Ammon's horn (tissue), 1 donor: Measurements from ENCODE around the gene NEDD1.

Experiments used
- DNase-seq: peaks from one replicate; pipeline ENCODE4 v3.0.0-alpha.2; 2016; ENCODE audit warnings: low spot score

NEDD1 gene

GRCh38 chr12:96906849-96907670 lies at the start of gene NEDD1:
Gene NEDD1, plus strand, starts transcription at chr12:96907257. Its CDS starts 2,503 bp downstream, at chr12:96909760.
- peak; percentile 85 for DNase-seq

- DNase-seq: no peak
These were observed 48.9 kb upstream of the NEDD1 start for GRCh38 chr12:96858162-96858561.

GRCh38 chr12:96861656-96862055 lies 45.4 kb upstream of the NEDD1 start:
- peak; percentile 19 for DNase-seq

- DNase-seq: no peak
These were observed 44.7 kb upstream of the NEDD1 start for GRCh38 chr12:96862326-96862725.

- DNase-seq: no peak
These were observed 42.7 kb upstream of the NEDD1 start for GRCh38 chr12:96864335-96864734.

GRCh38 chr12:96866801-96867590 lies 40.1 kb upstream of the NEDD1 start:
- DNase-seq: no peak

- no peak for DNase-seq
These were observed 36.1 kb upstream of the NEDD1 start for GRCh38 chr12:96870946-96871345.

GRCh38 chr12:96872961-96873360 lies 34.1 kb upstream of the NEDD1 start:
- no peak for DNase-seq

GRCh38 chr12:96874211-96874610 lies 32.8 kb upstream of the NEDD1 start:
- no peak for DNase-seq

GRCh38 chr12:96876966-96877365 lies 30.1 kb upstream of the NEDD1 start:
- DNase-seq: no peak

- DNase-seq: no peak
These were observed 28.4 kb upstream of the NEDD1 start for GRCh38 chr12:96878704-96879103.

GRCh38 chr12:96879301-96879700 lies 27.8 kb upstream of the NEDD1 start:
- DNase-seq: no peak

- no peak for DNase-seq
These were observed 26.8 kb upstream of the NEDD1 start for GRCh38 chr12:96880220-96880619.

GRCh38 chr12:96881608-96882007 lies 25.4 kb upstream of the NEDD1 start:
- no peak for DNase-seq

GRCh38 chr12:96882862-96883261 lies 24.2 kb upstream of the NEDD1 start:
- no peak for DNase-seq

- DNase-seq: no peak
These were observed 23.5 kb upstream of the NEDD1 start for GRCh38 chr12:96883571-96883970.

- peak; percentile 59 for DNase-seq
These were observed 19.9 kb upstream of the NEDD1 start for GRCh38 chr12:96886998-96887677.

- no peak for DNase-seq
These were observed 17.7 kb upstream of the NEDD1 start for GRCh38 chr12:96889273-96889933.

- no peak for DNase-seq
These were observed 16.7 kb upstream of the NEDD1 start for GRCh38 chr12:96890331-96890730.

- no peak for DNase-seq
These were observed 15.0 kb upstream of the NEDD1 start for GRCh38 chr12:96892104-96892503.

GRCh38 chr12:96897421-96897820 lies 9.6 kb upstream of the NEDD1 start:
- no peak for DNase-seq

GRCh38 chr12:96901175-96901574 lies 5.9 kb upstream of the NEDD1 start:
- DNase-seq: no peak
